OCI-LY7 (cell line): ENCODE results near the gene RARS1. TPM values are rescaled to one million over a fixed set of nuclear protein-coding genes. Genes with fewer than 3 reads are reported as not detected.

ENCODE experiments used
- BruUV-seq: library from RNA; stranded (reverse); fragments of 400-500 nt; replicated peaks from 2 replicates; lab custom pipeline; 2021; lab: Mats Ljungman, UMichigan
- CTCF ChIA-PET: fragments of 300-600 bp; sonication (Branson Sonifier 250); formaldehyde crosslinking; loops from one replicate; lab custom pipeline; 2022; ENCODE audit warnings: antibody characterized with exemption; ENCODE audit not compliant: unreplicated experiment; lab: Charles Lee
- POLR2A ChIA-PET: fragments of 300-600 bp; sonication (Branson Sonifier 250); formaldehyde crosslinking; loops from one replicate; lab custom pipeline; 2022; ENCODE audit warnings: antibody characterized with exemption; lab: Charles Lee
- DNase-seq: peaks from one replicate; pipeline ENCODE4 v3.0.0-alpha.2; 2015; ENCODE audit warnings: low spot score
- H2AFZ ChIP-seq: fragments of 200-600 bp; sonication (generic), shearing (Covaris generic); 2 replicates; pipeline ENCODE4 v1.6.1; 2014; ENCODE audit warnings: mild to moderate bottlenecking, antibody characterized with exemption, low read length, moderate library complexity
- H3K27ac ChIP-seq: fragments of 200-600 bp; sonication (generic); 2 replicates; pipeline ENCODE4 v1.5.1; 2014; ENCODE audit warnings: mixed run types, low read depth, mild to moderate bottlenecking, moderate library complexity, low read length, inconsistent platforms; ENCODE audit not compliant: poor library complexity, severe bottlenecking
- H3K36me3 ChIP-seq: fragments of 200-600 bp; sonication (generic); 2 replicates; pipeline ENCODE4 v1.6.1; 2014; ENCODE audit warnings: mild to moderate bottlenecking, antibody characterized with exemption, low read length, moderate library complexity, mixed read lengths; ENCODE audit not compliant: insufficient read depth
- H3K4me1 ChIP-seq: fragments of 200-600 bp; sonication (generic); 2 replicates; pipeline ENCODE4 v1.5.1; 2014; ENCODE audit warnings: mild to moderate bottlenecking, low read length; ENCODE audit not compliant: insufficient read depth, poor library complexity, severe bottlenecking
- H3K4me2 ChIP-seq: fragments of 200-600 bp; sonication (generic); 2 replicates; pipeline ENCODE4 v1.6.1; 2014; ENCODE audit warnings: mild to moderate bottlenecking, low read length
- H3K4me3 ChIP-seq: fragments of 200-600 bp; sonication (generic); 2 replicates; pipeline ENCODE4 v1.5.1; 2014; ENCODE audit warnings: mild to moderate bottlenecking, low read depth, low read length; ENCODE audit not compliant: poor library complexity, severe bottlenecking
- H3K79me2 ChIP-seq: fragments of 200-600 bp; sonication (generic); 2 replicates; pipeline ENCODE4 v1.6.1; 2016; ENCODE audit warnings: low read depth, mild to moderate bottlenecking, low read length, moderate library complexity, mixed read lengths; ENCODE audit not compliant: insufficient read depth
- H3K9me2 ChIP-seq: fragments of 200-600 bp; sonication (generic); 2 replicates; pipeline ENCODE4 v1.6.1; 2016; ENCODE audit warnings: mild to moderate bottlenecking, low read length, mixed read lengths; ENCODE audit not compliant: insufficient read depth
- H3K9me3 ChIP-seq: fragments of 200-600 bp; sonication (generic); 2 replicates; pipeline ENCODE4 v1.6.1; 2014; ENCODE audit warnings: mild to moderate bottlenecking, mixed run types, low read length, mixed read lengths
- H4K20me1 ChIP-seq: fragments of 200-600 bp; sonication (generic); 2 replicates; pipeline ENCODE4 v1.6.1; 2014; ENCODE audit warnings: mild to moderate bottlenecking, antibody characterized with exemption, low read length, moderate library complexity, mixed read lengths; ENCODE audit not compliant: insufficient read depth
- EZH2phosphoT487 ChIP-seq: fragments of 200-600 bp; sonication (generic); IDR thresholded peaks from 2 replicates; pipeline ENCODE4 v1.6.1; 2018; ENCODE audit warnings: low read depth, borderline replicate concordance, mild to moderate bottlenecking, mixed run types, antibody characterized with exemption, low read length, moderate library complexity, mixed read lengths
- intact Hi-C: fragments of 100-400 bp; cut with micrococcal nuclease; formaldehyde crosslinking; loops from one replicate; pipeline ENCODE4 v1.10.0; 2022; ENCODE audit not compliant: unreplicated experiment
- total RNA-seq, 2 experiments: library from RNA; depleted of rRNA in 1 of 2; stranded (reverse); fragments of >200 nt in 1 of 2; shearing (Covaris generic) in 1 of 2; gene quantifications; 2 replicates each; pipeline ENCODE4 v1.2.3, GENCODE V29; 2014 to 2022
- TF ChIP-seq, protein P1 (sequence below): fragments of 200-600 bp; sonication (generic); conservative IDR thresholded peaks from 2 replicates; pipeline ENCODE4 v1.5.1; 2014; ENCODE audit warnings: mild to moderate bottlenecking, antibody characterized with exemption, low read length, moderate library complexity, mixed read lengths

RARS1 gene
- total RNA-seq, 2 experiments from 2014 or later: 54.4 to 88.4 TPM

DNA sequence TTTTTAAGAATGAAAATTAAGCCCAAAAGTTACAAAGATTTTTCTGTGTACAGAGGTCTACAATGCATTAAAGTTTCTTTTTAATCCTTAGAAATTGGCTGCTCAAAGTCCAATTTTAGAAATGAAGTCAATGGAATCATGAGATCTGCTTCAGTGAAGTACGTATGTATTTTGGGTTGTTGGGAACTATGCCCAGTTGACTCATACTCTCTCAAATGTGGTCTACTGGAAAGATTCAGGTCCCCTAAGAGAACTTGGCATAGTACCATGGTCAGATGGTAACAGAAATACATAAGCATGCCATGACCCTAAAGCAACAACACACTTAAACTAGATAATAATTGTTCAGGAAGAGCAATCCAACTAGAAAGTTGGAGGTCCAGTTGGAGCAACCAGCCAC, 65.9 kb downstream of the RARS1 start:
- BruUV-seq: no TSS peak
- Histone ChIP-seq H3K4me1 (no peaks in the 10 kb centered on the region), H3K9me2 (no peaks in the 10 kb centered on the region), H3K4me3 (no peak overlapping the region), H3K36me3 (peaks cover 98% of the 10 kb centered on the region), H4K20me1 (0 out of 2 replicates have a peak, but pooled peaks cover 4% of the 10 kb centered on the region), H3K27ac (no peak overlapping the region), H2AFZ (no peak overlapping the region), H3K9me3 (no peaks in the 10 kb centered on the region), H3K4me2 (no peak overlapping the region), H3K79me2 (peaks cover 7% of the 10 kb centered on the region; the same call in 1 of the 2 replicates)
- TF ChIP-seq, protein P1, sequence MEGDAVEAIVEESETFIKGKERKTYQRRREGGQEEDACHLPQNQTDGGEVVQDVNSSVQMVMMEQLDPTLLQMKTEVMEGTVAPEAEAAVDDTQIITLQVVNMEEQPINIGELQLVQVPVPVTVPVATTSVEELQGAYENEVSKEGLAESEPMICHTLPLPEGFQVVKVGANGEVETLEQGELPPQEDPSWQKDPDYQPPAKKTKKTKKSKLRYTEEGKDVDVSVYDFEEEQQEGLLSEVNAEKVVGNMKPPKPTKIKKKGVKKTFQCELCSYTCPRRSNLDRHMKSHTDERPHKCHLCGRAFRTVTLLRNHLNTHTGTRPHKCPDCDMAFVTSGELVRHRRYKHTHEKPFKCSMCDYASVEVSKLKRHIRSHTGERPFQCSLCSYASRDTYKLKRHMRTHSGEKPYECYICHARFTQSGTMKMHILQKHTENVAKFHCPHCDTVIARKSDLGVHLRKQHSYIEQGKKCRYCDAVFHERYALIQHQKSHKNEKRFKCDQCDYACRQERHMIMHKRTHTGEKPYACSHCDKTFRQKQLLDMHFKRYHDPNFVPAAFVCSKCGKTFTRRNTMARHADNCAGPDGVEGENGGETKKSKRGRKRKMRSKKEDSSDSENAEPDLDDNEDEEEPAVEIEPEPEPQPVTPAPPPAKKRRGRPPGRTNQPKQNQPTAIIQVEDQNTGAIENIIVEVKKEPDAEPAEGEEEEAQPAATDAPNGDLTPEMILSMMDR: no peak
- no peak for TF ChIP-seq EZH2phosphoT487
- ChIA-PET POLR2A (no interaction called here), CTCF (no interaction called here)
- intact Hi-C loops: no loop called here
- no peak for DNase-seq

DNA sequence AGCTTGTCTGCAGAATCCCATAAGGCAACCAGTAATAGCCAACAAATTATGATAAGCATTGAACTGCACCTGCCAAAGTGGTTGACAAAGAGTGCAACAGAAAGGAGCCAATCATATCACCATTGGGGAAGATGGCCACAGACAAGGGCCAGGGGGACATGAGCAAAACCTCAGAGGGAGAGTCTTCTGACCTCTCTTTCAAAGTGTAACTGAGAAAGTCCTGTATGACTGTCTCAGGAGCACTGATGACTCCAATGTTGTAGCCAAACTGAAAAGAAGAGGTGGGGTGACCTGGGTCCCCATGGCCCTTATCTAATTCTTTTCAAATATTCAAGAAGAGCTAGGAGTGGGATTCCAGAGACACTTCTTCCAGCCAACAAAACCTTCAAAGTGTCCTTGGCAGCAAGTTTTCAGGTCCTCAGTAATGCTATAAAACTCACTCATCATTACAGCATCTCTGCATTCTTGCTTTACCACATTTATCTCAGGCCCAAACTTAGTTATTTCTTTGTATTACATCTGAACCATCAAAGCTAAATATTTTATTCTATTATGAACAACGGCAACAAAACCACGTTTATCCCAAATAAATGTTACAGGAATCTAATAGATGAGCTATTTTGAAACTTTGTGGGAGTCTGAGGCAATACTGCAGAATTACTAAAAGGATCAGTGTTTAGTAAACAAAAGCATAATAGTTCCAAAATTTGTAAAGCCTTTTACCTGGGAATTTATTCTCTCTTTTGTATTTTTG, 67.3 kb downstream of the RARS1 start:
- Histone ChIP-seq H3K4me2 (no peak overlapping the region), H3K4me3 (no peak overlapping the region), H3K27ac (no peak overlapping the region), H2AFZ (no peak overlapping the region), H3K4me1 (no peaks in the 10 kb centered on the region), H3K79me2 (peaks cover 7% of the 10 kb centered on the region; the same call in 1 of the 2 replicates), H3K36me3 (peaks cover 98% of the 10 kb centered on the region), H3K9me2 (no peaks in the 10 kb centered on the region), H4K20me1 (0 out of 2 replicates have a peak, but pooled peaks cover 4% of the 10 kb centered on the region), H3K9me3 (no peaks in the 10 kb centered on the region)
- intact Hi-C loops: no loop called here
- DNase-seq: no peak
- no TSS peak for BruUV-seq
- TF ChIP-seq EZH2phosphoT487: no peak
- ChIA-PET CTCF (no interaction called here), POLR2A (interaction anchor here (0.6 to 1.6 kb wide), 5 partner anchors 9 to 863 kb away, joined by 3 to 7 read pairs (median 3); no protein-coding TSS in a partner anchor)

DNA sequence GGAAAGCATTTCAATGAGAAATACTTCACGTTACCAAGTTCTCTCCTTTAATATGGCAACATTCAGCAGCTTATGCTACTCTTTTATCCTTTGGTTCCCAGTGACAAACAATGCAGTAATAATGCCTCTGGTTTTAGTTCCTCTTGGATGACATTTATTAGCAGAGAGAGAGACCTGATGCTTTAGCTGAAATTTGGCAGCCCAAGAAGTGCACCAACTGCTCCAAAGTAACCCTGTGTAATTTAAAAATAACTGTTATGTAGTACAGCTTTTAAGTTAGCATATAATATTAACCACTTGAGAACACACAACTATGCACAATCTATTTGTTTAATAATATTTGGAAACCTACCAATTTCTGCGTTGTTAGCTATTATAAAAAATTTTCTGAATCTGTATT, 71.1 kb downstream of the RARS1 start:
- ChIA-PET CTCF (no interaction called here), POLR2A (interaction anchor here (0.6 to 1.3 kb wide), 4 partner anchors 10 to 837 kb away, joined by 3 to 4 read pairs (median 4); no protein-coding TSS in a partner anchor)
- H3K9me2 ChIP-seq: no peaks in the 10 kb centered on the region
- no peaks in the 10 kb centered on the region for H3K9me3 ChIP-seq
- TF ChIP-seq, protein P1: no peak
- H3K27ac ChIP-seq: no peak overlapping the region
- H2AFZ ChIP-seq: no peak overlapping the region
- H3K79me2 ChIP-seq: peaks cover 9% of the 10 kb centered on the region; the same call in 1 of the 2 replicates
- H4K20me1 ChIP-seq: 0 out of 2 replicates have a peak, but pooled peaks cover 7% of the 10 kb centered on the region
- H3K4me2 ChIP-seq: no peak overlapping the region
- intact Hi-C loops: no loop called here
- H3K36me3 ChIP-seq: peaks cover 99% of the 10 kb centered on the region
- H3K4me3 ChIP-seq: no peak overlapping the region
- no peak for DNase-seq
- no TSS peak for BruUV-seq
- H3K4me1 ChIP-seq: no peaks in the 10 kb centered on the region
